ENCODE data around the gene NHLRC2.

NHLRC2 gene

DNA sequence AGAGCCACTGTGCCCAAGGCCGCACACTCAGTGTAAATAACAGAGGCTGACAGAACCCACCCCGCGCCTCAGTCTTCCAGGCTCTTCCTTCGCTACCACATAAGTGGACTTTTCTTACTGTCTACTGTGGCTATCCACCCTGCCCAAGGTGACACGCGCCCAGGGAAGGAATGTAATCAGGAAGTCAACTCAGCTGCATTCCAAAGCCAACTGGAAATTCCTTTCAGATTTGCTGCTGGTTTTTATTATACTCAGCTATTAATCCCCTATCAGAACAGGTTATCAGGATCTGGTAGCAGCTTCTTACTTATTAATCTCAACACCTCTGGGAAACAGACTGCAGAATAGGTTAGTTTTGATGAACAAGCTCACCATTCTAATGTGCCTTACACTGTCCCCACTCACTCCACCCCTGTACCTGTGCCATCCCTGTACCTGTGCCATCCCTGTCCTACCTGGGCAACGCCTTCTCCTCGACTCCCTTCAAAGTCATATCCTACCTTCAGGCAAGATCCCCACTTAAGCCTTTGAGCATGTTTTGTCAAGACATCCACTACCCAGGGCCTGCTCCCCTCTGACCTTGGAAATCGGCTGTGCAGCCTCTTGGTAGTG, 90.7 kb downstream of the NHLRC2 start:
- no peak for DNase-seq

GRCh38 chr10:113945687-113946085, 91.2 kb downstream of the NHLRC2 start:
- no peak for DNase-seq

GRCh38 chr10:113947184-113948041, 93.0 kb downstream of the NHLRC2 start:
- DNase-seq: no peak

GRCh38 chr10:113948048-113948447, 93.6 kb downstream of the NHLRC2 start:
- DNase-seq: no peak

- DNase-seq: no peak
These were observed 95.8 kb downstream of the NHLRC2 start for GRCh38 chr10:113950268-113950667.

DNA sequence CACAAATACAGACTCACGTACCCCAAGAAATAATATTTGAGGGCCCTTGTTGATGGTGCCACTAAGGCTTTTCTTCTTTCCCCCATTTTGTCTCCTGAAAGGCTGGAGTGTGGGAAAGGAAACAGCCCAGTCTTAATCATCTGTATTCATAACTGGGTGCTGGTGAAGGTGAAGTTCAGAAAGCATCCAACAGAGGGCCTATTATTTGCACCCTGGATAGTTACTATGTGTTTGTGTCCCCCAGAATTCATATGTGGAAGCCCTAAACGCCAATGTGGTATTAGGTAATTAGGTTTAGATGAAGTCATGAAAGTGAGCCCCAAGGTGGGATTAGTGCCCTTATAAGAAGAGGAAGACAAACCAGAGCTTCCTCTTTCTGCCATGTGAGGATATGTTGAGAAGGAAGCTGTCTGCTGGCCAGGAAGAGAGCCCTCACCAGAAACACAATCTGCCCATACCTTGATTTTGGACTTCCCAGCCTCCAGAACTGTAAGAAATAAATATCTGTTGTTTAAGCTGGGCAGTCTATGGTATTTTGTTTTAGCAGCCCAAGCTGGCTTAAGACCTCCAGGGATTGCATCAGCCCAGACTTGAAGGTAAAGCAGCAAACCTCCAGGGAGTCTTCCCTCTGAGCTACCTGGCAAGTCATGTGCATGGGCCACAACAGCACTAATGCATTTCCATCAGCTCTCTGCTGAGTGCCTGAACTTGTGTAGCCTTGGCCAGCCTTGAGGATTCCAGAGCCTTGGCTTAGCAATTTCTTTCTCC, 99.2 kb downstream of the NHLRC2 start:
- no peak for DNase-seq

GRCh38 chr10:113954409-113954808, 99.9 kb downstream of the NHLRC2 start:
- DNase-seq: peak; percentile 20

- DNase-seq: no peak
These were observed 102.6 kb downstream of the NHLRC2 start for GRCh38 chr10:113957013-113957412.

- no peak for DNase-seq
These were observed 104.3 kb downstream of the NHLRC2 start for GRCh38 chr10:113958631-113959382.

DNA sequence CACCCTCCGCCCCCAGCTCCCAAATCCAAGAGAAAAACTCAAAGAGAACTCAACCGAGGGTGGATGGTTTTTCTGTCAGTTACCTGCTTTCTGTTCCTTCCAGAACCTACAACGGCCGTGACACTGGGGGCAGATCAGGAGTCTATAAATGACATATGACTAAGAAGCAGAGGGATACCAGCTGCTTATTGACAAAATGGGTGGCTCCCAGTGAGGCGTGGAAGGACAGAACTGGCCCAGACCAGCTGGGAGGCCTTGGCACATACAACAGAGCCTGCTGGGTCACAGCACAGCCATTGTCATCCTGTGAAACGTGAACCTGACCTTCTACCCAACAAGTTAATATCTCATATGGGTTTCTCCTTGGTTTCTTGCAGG, 104.9 kb downstream of the NHLRC2 start:
- DNase-seq: no peak

DNA sequence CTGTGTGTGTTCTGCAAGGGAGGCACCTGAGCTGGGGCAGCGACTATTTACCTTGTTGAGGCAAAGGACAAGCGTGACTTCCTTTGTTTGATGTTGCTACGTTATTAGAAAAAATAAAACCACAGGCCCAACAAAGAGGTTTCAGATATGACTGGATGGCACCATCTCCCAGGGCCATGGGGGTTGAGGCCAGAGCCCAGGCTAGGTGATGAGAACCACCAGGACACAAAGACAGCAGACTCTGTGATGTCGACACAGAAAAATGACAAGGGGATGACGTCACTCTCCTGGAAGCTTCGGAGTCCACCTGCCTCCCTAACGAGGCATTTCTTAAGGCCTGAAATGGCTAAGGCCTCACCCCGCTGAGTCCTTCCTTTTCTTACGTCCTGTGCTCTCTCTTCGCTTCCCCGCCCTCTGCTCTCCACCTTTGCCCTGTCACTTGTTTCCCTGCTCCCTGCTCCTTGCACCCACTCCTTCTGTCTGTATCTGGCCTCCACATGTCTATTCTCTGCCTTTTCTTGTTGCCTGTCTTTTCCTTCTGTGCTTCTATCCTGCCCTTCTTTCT, 106.2 kb downstream of the NHLRC2 start:
- no peak for DNase-seq

- DNase-seq: peak; percentile 10
These were observed 106.9 kb downstream of the NHLRC2 start for GRCh38 chr10:113961182-113962031.

- no peak for DNase-seq
These were observed 110.6 kb downstream of the NHLRC2 start for GRCh38 chr10:113965077-113965476.

DNA sequence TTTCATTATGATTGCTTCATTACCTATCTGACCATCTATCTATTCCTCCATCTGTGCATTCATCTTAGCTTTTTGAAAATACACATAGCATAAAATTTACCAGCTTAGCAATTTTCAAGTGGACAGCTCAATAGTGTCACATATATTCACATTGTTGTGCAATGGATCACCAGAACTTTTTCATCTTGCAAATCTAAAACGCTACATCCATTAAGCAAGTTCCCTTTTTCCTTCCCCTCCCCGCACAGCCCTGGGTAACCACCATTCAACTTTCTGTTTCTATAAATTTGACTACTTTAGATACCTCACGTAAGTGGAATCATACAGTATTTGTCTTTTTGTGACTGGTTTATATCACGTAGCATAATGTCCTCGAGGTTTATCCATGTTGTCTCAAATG, 111.2 kb downstream of the NHLRC2 start:
- no peak for DNase-seq
